GM21576 (cell line): Measurements from ENCODE around the gene CTU1.

Experiments
- ATAC-seq: cut with Tn5 transposase; IDR thresholded peaks from one replicate; pipeline ENCODE4 v1.9.1; 2021; ENCODE audit warnings: mild to moderate bottlenecking, moderate library complexity; ENCODE audit not compliant: unreplicated experiment

CTU1 gene

GRCh38 chr19:51107406-51108065, 673 bp downstream of the CTU1 start:
- ATAC-seq = no peak

GRCh38 chr19:51103926-51104341, 4.3 kb downstream of the CTU1 start:
- ATAC-seq = no peak

DNA sequence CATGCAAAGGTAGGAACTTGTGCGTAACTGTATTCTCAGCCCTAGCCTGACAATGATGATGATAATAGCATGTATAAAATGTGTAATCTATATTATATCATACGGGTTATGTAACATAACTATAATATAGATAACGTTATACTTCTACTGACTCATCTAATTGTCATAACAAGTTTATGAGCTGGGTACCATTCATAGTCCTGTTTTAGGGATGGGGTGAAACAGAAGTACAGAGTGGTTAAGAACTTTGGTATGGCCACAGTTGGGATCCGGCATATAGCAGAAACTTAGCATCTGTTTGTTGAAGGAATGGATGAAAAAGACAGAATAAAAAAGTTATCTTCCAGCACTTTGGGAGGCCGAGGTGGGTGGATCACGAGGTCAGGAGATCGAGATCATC, 5.2 kb downstream of the CTU1 start:
- ATAC-seq = no peak

- no peak for ATAC-seq
Observed at GRCh38 chr19:51101171-51101865, 6.9 kb downstream of the CTU1 start.

GRCh38 chr19:51100601-51101000, 7.6 kb downstream of the CTU1 start:
- no peak for ATAC-seq

DNA sequence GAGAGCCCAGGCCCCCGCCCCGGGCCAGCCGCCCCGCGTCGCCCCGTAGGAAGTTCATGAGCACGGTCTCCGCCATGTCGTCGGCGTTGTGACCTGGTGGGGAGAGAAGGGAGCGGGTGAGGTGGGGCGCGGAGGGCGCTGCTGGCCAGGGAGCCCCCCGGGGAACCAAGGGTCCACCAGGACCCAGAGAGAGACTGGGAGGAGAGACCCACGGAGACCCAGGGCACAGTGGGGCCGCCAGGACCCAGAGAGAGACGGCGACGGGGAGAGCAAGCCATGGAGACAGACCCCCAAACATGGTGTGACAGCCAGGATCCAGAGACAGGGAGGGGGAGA, 9.2 kb downstream of the CTU1 start:
- ATAC-seq = no peak

GRCh38 chr19:51098365-51099046, 9.7 kb downstream of the CTU1 start:
- no peak for ATAC-seq

GRCh38 chr19:51097796-51098195, 10.4 kb downstream of the CTU1 start:
- no peak for ATAC-seq

- no peak for ATAC-seq
Observed at GRCh38 chr19:51097166-51097738, 11.0 kb downstream of the CTU1 start.

DNA sequence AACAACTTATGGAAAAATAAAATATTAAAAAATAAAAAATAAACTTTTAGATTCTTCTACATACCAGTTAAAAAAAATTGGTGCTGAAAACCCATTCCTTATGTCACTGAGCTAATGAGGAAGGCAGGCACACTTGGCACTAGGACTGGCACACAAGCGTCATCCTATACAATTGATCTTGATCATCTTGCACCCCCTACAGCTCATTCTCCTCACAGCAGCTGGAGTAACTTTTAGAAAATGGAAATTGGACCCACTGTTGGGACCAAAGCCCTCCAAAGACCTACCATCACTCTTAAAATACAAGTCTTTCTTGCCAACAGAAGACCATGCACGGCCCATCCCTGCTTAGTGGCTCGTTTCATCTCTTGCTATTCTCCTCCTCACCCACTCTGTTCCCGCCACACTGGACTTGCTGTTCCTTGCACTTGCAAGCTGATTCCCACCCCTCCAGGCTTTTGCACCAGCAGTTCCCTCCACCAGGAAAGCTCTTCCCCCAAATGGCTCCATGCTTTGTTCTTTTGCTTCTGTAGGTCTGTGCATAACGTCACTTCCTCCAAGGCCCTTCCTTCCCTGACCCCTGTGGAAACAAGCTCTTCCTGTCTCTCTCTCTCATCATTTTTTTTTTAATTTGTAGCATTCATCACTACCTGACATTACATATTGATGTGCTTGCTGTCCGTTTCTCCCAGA, 11.6 kb downstream of the CTU1 start:
- no peak for ATAC-seq

- ATAC-seq = no peak
Observed at GRCh38 chr19:51094696-51095279, 13.4 kb downstream of the CTU1 start.

DNA sequence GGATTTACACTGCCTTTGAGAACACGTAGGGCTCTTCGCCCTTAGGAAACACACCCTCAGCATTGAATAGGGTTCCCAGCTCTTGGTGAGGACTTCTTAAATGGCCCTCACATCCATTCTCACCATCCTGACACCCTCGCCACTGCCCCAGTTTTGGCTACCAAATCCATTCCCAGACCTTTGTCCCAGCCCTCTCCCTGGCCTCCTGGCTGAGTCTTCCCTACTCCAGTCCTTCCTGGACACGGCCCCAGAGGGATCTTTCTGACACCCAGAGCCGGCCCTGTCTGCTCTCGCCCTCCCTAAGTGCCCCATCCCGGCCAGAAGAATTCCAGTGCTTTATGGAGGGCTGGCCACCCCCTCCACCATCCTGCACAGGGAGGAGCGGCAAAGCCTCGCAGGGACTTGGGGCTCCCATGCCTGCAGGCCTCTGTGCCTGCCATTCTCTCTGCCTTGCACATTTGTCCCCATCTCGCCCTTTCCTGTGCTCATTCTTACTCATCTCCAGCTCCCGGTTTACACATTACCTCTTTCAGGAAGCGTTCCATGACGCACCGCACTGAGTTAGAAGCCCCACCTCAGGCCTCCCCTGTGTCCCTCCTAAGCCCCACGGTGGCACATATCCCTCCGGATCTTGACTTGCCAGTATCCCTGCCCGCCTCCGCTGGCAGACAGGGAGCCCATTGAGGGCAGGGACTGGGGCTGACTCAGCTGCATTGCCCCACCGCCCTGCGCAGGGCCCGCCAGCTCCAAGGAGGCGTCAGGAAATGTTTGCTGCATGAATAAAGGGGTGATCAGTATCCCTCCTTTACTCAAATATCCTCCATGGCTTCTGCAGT, 14.5 kb downstream of the CTU1 start:
- no peak for ATAC-seq

GRCh38 chr19:51093101-51093500, 15.1 kb downstream of the CTU1 start:
- ATAC-seq = no peak

DNA sequence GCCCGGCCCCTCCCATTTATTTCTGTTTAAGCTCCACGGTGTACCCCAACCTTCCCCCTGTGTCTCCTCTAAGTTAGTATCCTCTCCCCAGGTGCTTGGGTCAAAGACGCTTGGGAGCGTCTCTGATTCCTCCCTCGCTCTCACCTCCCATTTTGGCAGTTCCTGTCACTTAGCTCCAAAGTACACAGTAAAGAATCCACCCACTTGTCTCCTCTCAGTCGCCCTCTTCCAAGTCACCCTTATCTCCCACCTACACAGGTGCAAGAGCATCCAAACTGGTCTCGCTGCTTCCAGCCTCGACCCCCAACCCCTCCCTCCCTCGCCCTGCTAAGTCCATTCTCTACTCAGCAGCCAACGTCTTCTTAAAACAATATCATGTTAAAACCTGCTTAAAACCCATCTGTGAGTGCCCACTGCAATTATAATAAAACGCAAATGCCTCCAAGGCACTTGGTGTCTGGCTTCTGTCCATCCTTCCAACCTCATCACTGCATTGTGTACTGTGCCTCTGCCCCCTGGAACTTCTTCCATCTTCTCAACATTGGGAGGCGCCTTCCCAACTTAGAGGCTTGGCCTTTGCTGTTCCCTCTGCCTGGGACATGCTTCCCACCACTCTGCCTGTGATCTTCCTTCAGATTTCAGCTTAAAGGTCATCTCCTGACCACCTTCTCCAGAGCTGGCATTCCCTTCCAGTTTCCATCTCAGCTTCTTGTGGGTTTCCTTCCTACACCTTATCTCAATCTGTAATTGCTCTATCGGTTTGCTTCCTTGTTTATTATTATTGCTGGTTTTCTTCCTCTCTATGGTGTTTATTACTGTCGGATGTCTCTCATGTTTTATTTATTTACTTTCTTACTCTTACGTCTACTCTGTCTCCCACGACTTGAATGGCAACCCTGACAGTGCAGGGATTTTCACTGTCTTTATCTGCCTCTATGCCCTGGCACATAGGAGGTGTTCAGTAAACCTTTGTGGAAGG, 16.0 kb downstream of the CTU1 start:
- no peak for ATAC-seq

- ATAC-seq = no peak
Observed at GRCh38 chr19:51091126-51091525, 17.1 kb downstream of the CTU1 start.

- no peak for ATAC-seq
Observed at GRCh38 chr19:51090471-51090870, 17.7 kb downstream of the CTU1 start.

- no peak for ATAC-seq
Observed at GRCh38 chr19:51089786-51090185, 18.4 kb downstream of the CTU1 start.

- ATAC-seq = no peak
Observed at GRCh38 chr19:51086153-51086850, 21.9 kb downstream of the CTU1 start.
